Fibroblast of mammary gland (primary cell): ENCODE results near the gene MOXD1.

ENCODE experiments used
- DNase-seq: peaks from one replicate; pipeline ENCODE4 v3.0.0-alpha.2; 2010; ENCODE audit warnings: low read depth
- H3K4me3 ChIP-seq: 2 replicates; pipeline ENCODE4 v1.5.1; 2011; ENCODE audit warnings: low read depth, mild to moderate bottlenecking, low read length, moderate library complexity; ENCODE audit not compliant: control insufficient read depth
- TF ChIP-seq, protein P1 (sequence below): conservative IDR thresholded peaks from 2 replicates; pipeline ENCODE4 v1.5.1; 2011; ENCODE audit warnings: low read depth, low read length, inconsistent platforms; ENCODE audit not compliant: control insufficient read depth, insufficient read depth

The MOXD1 gene

GRCh38 chr6:132289756-132290155, 111.5 kb downstream of the MOXD1 start:
- TF ChIP-seq, protein P1, sequence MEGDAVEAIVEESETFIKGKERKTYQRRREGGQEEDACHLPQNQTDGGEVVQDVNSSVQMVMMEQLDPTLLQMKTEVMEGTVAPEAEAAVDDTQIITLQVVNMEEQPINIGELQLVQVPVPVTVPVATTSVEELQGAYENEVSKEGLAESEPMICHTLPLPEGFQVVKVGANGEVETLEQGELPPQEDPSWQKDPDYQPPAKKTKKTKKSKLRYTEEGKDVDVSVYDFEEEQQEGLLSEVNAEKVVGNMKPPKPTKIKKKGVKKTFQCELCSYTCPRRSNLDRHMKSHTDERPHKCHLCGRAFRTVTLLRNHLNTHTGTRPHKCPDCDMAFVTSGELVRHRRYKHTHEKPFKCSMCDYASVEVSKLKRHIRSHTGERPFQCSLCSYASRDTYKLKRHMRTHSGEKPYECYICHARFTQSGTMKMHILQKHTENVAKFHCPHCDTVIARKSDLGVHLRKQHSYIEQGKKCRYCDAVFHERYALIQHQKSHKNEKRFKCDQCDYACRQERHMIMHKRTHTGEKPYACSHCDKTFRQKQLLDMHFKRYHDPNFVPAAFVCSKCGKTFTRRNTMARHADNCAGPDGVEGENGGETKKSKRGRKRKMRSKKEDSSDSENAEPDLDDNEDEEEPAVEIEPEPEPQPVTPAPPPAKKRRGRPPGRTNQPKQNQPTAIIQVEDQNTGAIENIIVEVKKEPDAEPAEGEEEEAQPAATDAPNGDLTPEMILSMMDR: no peak
- no peak overlapping the region for H3K4me3 ChIP-seq
- no peak for DNase-seq

GRCh38 chr6:132287101-132287500, 114.2 kb downstream of the MOXD1 start:
- TF ChIP-seq, protein P1: no peak
- H3K4me3 ChIP-seq: no peak overlapping the region
- no peak for DNase-seq

GRCh38 chr6:132286298-132287019, 114.8 kb downstream of the MOXD1 start:
- TF ChIP-seq, protein P1: no peak
- DNase-seq: no peak
- no peak overlapping the region for H3K4me3 ChIP-seq

DNA sequence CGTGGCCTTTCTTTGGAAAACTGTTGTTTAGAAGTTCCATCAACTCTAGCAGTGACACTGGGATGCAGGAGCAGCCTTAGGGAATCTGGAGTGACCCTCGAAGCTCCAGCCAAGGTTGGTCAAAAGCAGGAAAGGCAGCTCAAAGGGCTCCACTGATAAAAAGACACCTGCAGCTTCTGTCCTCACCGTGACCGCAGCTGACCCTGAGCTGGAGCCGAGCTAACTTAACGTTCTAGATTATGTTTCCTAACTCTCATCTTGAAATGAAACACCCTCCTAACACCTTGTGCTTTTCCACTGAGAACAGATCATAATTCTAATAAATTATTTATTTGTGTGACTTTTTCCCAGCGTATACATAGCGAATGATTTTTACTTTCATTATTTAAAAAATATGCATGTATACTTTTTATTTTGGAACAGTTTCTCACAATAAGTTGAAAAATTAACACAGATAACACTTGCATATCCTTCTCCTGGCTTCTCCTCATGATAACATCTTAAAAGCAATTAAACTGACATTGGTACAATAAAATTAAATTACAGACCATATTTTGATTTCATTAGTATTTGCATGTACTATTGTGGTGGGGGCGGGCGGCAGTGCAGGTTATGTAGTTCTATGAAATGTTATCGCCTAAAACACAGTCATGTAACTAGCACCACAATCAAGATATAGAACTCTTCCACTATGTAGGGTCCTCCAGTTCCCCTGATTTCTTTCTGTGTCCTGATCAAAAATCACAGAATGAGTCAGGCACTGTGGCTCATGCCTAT, 116.1 kb downstream of the MOXD1 start:
- DNase-seq: no peak
- no peak overlapping the region for H3K4me3 ChIP-seq

GRCh38 chr6:132282696-132283095, 118.6 kb downstream of the MOXD1 start:
- DNase-seq: no peak
- TF ChIP-seq, protein P1: no peak
- no peak overlapping the region for H3K4me3 ChIP-seq

More for the DNA sequence above, 116.1 kb downstream of the MOXD1 start:
- TF ChIP-seq, protein P1: no peak

DNA sequence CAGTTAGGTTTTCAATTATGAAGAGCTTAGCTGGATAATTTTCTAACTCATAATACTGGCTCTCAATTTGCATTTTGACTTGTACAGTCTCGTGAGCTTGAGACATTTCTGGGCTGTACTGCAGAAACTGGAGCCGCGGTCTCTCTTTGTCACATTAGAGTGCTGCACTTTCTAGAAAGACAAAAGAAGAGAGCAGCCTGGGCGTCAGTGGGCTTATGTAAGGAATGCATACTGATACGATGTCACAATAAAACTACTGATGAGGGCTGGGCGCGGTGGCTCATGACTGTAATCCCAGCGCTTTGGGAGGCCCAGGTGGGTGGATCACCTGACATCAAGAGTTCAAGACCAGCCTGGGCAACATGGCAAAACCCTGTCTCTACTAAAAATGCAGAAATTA, 120.8 kb downstream of the MOXD1 start:
- TF ChIP-seq, protein P1: no peak
- no peak for DNase-seq

More for the DNA sequence above, 120.8 kb downstream of the MOXD1 start:
- H3K4me3 ChIP-seq: no peak overlapping the region
